ENCODE results near the gene MEIS1.

Gene MEIS1

GRCh38 chr2:66506265-66506664, 71.3 kb downstream of the MEIS1 start:
- H3K4me1 ChIP-seq (ENCODE audit: control insufficient read depth in 1 of 2, insufficient read depth in 1 of 2, low read depth in 1 of 2, low read length in 1 of 2) = peaks cover 0 to 7% of the 10 kb centered on the region in 2 experiments
- H3K27ac ChIP-seq = no peak overlapping the region
- H3K36me3 ChIP-seq = no peaks in the 10 kb centered on the region
- H3K9me3 ChIP-seq = no peaks in the 10 kb centered on the region
- no peak overlapping the region for H3K4me3 ChIP-seq (ENCODE audit: low read depth in 1 of 2, low read length in 1 of 2)
- no peak for TF ChIP-seq CTCF (IDR thresholded peaks at IDR 0.05)
- peaks cover 11% of the 10 kb centered on the region for H3K27me3 ChIP-seq

- Histone ChIP-seq H3K4me3 (ENCODE audit: low read depth in 1 of 2, low read length in 1 of 2) (no peak overlapping the region), H3K9me3 (no peaks in the 10 kb centered on the region), H3K27ac (no peak overlapping the region), H3K36me3 (no peaks in the 10 kb centered on the region), H3K27me3 (peaks cover 11% of the 10 kb centered on the region), H3K4me1 (ENCODE audit: control insufficient read depth in 1 of 2, insufficient read depth in 1 of 2, low read depth in 1 of 2, low read length in 1 of 2) (peaks cover 0 to 7% of the 10 kb centered on the region in 2 experiments)
- no peak for TF ChIP-seq CTCF (IDR thresholded peaks at IDR 0.05)
Measured at GRCh38 chr2:66507673-66508201, 72.8 kb downstream of the MEIS1 start.

GRCh38 chr2:66508484-66509071, 73.7 kb downstream of the MEIS1 start:
- no peaks in the 10 kb centered on the region for H3K9me3 ChIP-seq
- no peak overlapping the region for H3K4me3 ChIP-seq (ENCODE audit: low read depth in 1 of 2, low read length in 1 of 2)
- no peak for TF ChIP-seq CTCF (IDR thresholded peaks at IDR 0.05)
- H3K27ac ChIP-seq = no peak overlapping the region
- no peaks in the 10 kb centered on the region for H3K36me3 ChIP-seq
- peaks cover 11% of the 10 kb centered on the region for H3K27me3 ChIP-seq
- H3K4me1 ChIP-seq (ENCODE audit: control insufficient read depth in 1 of 2, insufficient read depth in 1 of 2, low read depth in 1 of 2, low read length in 1 of 2) = peaks cover 0 to 7% of the 10 kb centered on the region in 2 experiments

DNA sequence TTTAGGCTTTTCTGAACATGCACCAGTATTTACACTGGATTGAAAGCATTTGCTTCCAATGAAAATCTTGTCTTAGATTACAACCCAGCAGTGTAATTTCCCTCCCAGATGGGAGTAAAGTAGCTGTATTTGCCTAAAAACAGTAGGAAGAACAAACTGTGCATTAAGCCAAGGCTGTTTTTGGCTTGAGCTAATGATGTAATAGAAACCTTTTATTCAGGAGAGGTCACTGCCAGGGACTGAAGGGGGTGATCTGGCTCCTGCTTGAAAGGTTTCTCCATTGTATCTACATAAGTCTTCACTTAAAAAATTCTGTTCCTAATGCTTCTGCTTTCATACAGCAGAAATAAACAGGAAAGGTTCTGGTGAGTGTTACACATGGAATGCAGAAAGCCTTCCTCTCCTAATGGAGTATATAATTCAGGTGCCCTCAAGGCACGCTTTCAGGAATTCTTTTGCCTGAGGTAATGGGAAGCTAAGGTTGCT, 74.4 kb downstream of the MEIS1 start:
- Histone ChIP-seq H3K4me1 (ENCODE audit: control insufficient read depth in 1 of 2, insufficient read depth in 1 of 2, low read depth in 1 of 2, low read length in 1 of 2) (peaks cover 0 to 7% of the 10 kb centered on the region in 2 experiments), H3K9me3 (no peaks in the 10 kb centered on the region), H3K27ac (no peak overlapping the region), H3K27me3 (peaks cover 11% of the 10 kb centered on the region), H3K36me3 (no peaks in the 10 kb centered on the region), H3K4me3 (ENCODE audit: low read depth in 1 of 2, low read length in 1 of 2) (no peak overlapping the region)
- no peak for TF ChIP-seq CTCF (IDR thresholded peaks at IDR 0.05)

DNA sequence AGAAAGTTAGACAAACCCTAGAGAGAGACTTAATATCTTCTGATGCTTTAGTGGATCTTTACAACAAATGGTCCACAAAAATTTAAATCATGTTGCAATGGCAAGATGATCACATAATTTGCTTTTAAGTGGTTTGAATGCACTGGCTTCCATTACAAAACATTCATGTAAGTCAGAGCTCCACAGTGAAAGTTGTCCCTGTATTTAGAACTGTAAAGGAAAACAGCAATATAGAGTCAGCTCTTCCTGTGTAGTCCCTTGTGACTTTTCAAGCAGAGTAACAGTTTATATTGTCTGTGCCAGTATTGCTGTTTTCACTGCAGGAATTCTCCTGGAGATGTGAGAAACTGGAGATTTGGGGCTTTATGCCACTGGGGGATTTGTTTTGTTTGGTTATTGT, 77.7 kb downstream of the MEIS1 start:
- Histone ChIP-seq H3K9me3 (no peaks in the 10 kb centered on the region), H3K27me3 (peaks cover 11% of the 10 kb centered on the region), H3K4me3 (ENCODE audit: low read depth in 1 of 2, low read length in 1 of 2) (no peak overlapping the region), H3K36me3 (no peaks in the 10 kb centered on the region), H3K27ac (no peak overlapping the region), H3K4me1 (ENCODE audit: control insufficient read depth in 1 of 2, insufficient read depth in 1 of 2, low read depth in 1 of 2, low read length in 1 of 2) (peaks cover 0 to 7% of the 10 kb centered on the region in 2 experiments)
- no peak for TF ChIP-seq CTCF (IDR thresholded peaks at IDR 0.05)
